Measurements from ENCODE around the gene HTT. TPM values are rescaled to one million over a fixed set of nuclear protein-coding genes. Genes with fewer than 3 reads are reported as not detected.
A peak's percentile ranks its signal among the peaks of the same experiment; 100 is the strongest.

The HTT gene
- total RNA-seq, 2 experiments from 2014 or later = 54.2 to 56.5 TPM

- TF ChIP-seq CTCF (IDR thresholded peaks at IDR 0.05) = no peak
- no peak for DNase-seq
- Mint-ChIP-seq H3K4me1 (ENCODE audit: low read depth) (peaks cover 14% of the 10 kb centered on the region), H3K36me3 (ENCODE audit: low read depth) (no peaks in the 10 kb centered on the region), H3K27ac (no peak overlapping the region), H3K9me3 (no peaks in the 10 kb centered on the region), H3K4me3 (no peak overlapping the region), H3K27me3 (peaks cover 29% of the 10 kb centered on the region)
- ChIA-PET POLR2A (interaction anchor here (0.6 kb wide), 1 partner anchor 12 kb away, joined by 3 read pairs; no protein-coding TSS in a partner anchor), CTCF (interaction anchor here (0.9 kb wide), 1 partner anchor 96 kb away, joined by 4 read pairs; no protein-coding TSS in a partner anchor)
- no peak for ATAC-seq
- intact Hi-C loops (cut with micrococcal nuclease) = no loop called here
These were observed 216.0 kb downstream of the HTT start for GRCh38 chr4:3290476-3290875.

- H3K4me1 Mint-ChIP-seq (ENCODE audit: low read depth) = peaks cover 12% of the 10 kb centered on the region
- no peak for TF ChIP-seq CTCF (IDR thresholded peaks at IDR 0.05)
- no peaks in the 10 kb centered on the region for H3K9me3 Mint-ChIP-seq
- DNase-seq = no peak
- no peak for ATAC-seq
- H3K27me3 Mint-ChIP-seq = peaks cover 29% of the 10 kb centered on the region
- intact Hi-C loops (cut with micrococcal nuclease) = no loop called here
- ChIA-PET CTCF (interaction anchor here (0.9 kb wide), 1 partner anchor 96 kb away, joined by 4 read pairs; no protein-coding TSS in a partner anchor), POLR2A (interaction anchor here (0.6 kb wide), 1 partner anchor 11 kb away, joined by 3 read pairs; no protein-coding TSS in a partner anchor)
- no peak overlapping the region for H3K4me3 Mint-ChIP-seq
- no peak overlapping the region for H3K27ac Mint-ChIP-seq
- no peaks in the 10 kb centered on the region for H3K36me3 Mint-ChIP-seq (ENCODE audit: low read depth)
These were observed 216.4 kb downstream of the HTT start for GRCh38 chr4:3290889-3291321.

- intact Hi-C loops (cut with micrococcal nuclease) = no loop called here
- H3K27me3 Mint-ChIP-seq = peaks cover 29% of the 10 kb centered on the region
- no peak for TF ChIP-seq CTCF (IDR thresholded peaks at IDR 0.05)
- DNase-seq (no peak), ATAC-seq (no peak)
- ChIA-PET POLR2A (interaction anchor here (1.2 kb wide), 1 partner anchor 27 kb away, joined by 3 read pairs; no protein-coding TSS in a partner anchor), CTCF (interaction anchor here (0.9 kb wide), 1 partner anchor 97 kb away, joined by 4 read pairs; no protein-coding TSS in a partner anchor)
- no peaks in the 10 kb centered on the region for H3K9me3 Mint-ChIP-seq
- no peak overlapping the region for H3K27ac Mint-ChIP-seq
- peaks cover 11% of the 10 kb centered on the region for H3K4me1 Mint-ChIP-seq (ENCODE audit: low read depth)
- H3K4me3 Mint-ChIP-seq = peak overlapping the region; percentile 75
- no peaks in the 10 kb centered on the region for H3K36me3 Mint-ChIP-seq (ENCODE audit: low read depth)
These were observed 217.0 kb downstream of the HTT start for GRCh38 chr4:3291411-3291968.

GRCh38 chr4:3291969-3292570 is 217.6 kb downstream of the HTT start:
- peak overlapping the region; percentile 75 for H3K4me3 Mint-ChIP-seq
- ATAC-seq = peak; percentile 7
- no peak overlapping the region for H3K27ac Mint-ChIP-seq
- H3K9me3 Mint-ChIP-seq = no peaks in the 10 kb centered on the region
- DNase-seq = no peak
- no peak for TF ChIP-seq CTCF (IDR thresholded peaks at IDR 0.05)
- intact Hi-C loops (cut with micrococcal nuclease) = no loop called here
- H3K4me1 Mint-ChIP-seq (ENCODE audit: low read depth) = peaks cover 11% of the 10 kb centered on the region
- peaks cover 26% of the 10 kb centered on the region for H3K27me3 Mint-ChIP-seq
- H3K36me3 Mint-ChIP-seq (ENCODE audit: low read depth) = no peaks in the 10 kb centered on the region
- ChIA-PET POLR2A (interaction anchor here (1.2 kb wide), 1 partner anchor 26 kb away, joined by 3 read pairs; no protein-coding TSS in a partner anchor), CTCF (no interaction called here)
